Tibial nerve (tissue), 4 donors: ENCODE measurements around the gene PCDHGB4. TPM values are rescaled to one million over a fixed set of nuclear protein-coding genes. Genes with fewer than 3 reads are reported as not detected.

Source experiments
- DNase-seq, 2 donors: peaks; one replicate each; pipeline ENCODE4 v3.0.0-alpha.2; 2019; ENCODE audit warnings: low spot score in 2 of 2
- H3K27ac ChIP-seq, 4 donors: fragments of 200-600 bp; sonication (generic) in 3 of 4; one replicate each; pipeline ENCODE4 v1.5.1; 2017 to 2019; ENCODE audit warnings: mild to moderate bottlenecking in 1 of 4
- H3K27me3 ChIP-seq, 2 donors: fragments of 200-600 bp; sonication (generic) in 1 of 2; one replicate each; pipeline versions ENCODE4 v1.5.1 to v1.6.0; 2017 to 2019
- H3K36me3 ChIP-seq, 3 donors: fragments of 200-600 bp; sonication (generic); one replicate each; pipeline ENCODE4 v1.5.1; 2018 to 2019
- H3K4me1 ChIP-seq, 4 donors: fragments of 200-600 bp; sonication (generic) in 3 of 4; one replicate each; pipeline ENCODE4 v1.5.1; 2017 to 2019
- H3K4me3 ChIP-seq, 4 donors: fragments of 200-600 bp; sonication (generic) in 3 of 4; one replicate each; pipeline ENCODE4 v1.5.1; 2017 to 2019; ENCODE audit warnings: mild to moderate bottlenecking in 1 of 4, moderate library complexity in 1 of 4
- H3K9me3 ChIP-seq, 4 donors: fragments of 200-600 bp; sonication (generic) in 3 of 4; one replicate each; pipeline ENCODE4 v1.5.1; 2017 to 2019
- EP300 ChIP-seq, 2 donors: sonication (generic); formaldehyde crosslinking; IDR thresholded peaks; one replicate each; pipeline ENCODE4 v1.6.1; 2017; ENCODE audit warnings: antibody characterized with exemption in 2 of 2, mild to moderate bottlenecking in 1 of 2
- POLR2A ChIP-seq, 2 donors: fragments of 450-650 bp; IDR thresholded peaks; one replicate each; pipeline ENCODE4 v1.6.1; 2017; ENCODE audit warnings: antibody characterized with exemption in 2 of 2, mild to moderate bottlenecking in 2 of 2, moderate library complexity in 2 of 2
- WGBS, 2 donors: methylation state at CpG; one replicate each; pipeline ENCODE4 v1.1.5; 2018; 5-methylcytosine and 5-hydroxymethylcytosine counted together
- total RNA-seq, 4 donors: library from RNA; depleted of rRNA; stranded (reverse); fragments of >200 nt; gene quantifications; one replicate each; pipeline ENCODE4 v1.1.0, GENCODE V29; 2016
- TF ChIP-seq, protein P1 (sequence below), 5 experiments: fragments of 200-600 bp in 3 of 5; fragments of 450-650 bp in 2 of 5; sonication (generic) in 3 of 5; IDR thresholded peaks; one replicate each; pipeline ENCODE4 v1.5.1; 2016 to 2019; ENCODE audit warnings: antibody characterized with exemption in 5 of 5, mild to moderate bottlenecking in 3 of 5, moderate library complexity in 2 of 5

PCDHGB4 gene
- total RNA-seq, 4 donors from 2014 or later = 9.3 to 12.3 (median 11.1) TPM

DNA sequence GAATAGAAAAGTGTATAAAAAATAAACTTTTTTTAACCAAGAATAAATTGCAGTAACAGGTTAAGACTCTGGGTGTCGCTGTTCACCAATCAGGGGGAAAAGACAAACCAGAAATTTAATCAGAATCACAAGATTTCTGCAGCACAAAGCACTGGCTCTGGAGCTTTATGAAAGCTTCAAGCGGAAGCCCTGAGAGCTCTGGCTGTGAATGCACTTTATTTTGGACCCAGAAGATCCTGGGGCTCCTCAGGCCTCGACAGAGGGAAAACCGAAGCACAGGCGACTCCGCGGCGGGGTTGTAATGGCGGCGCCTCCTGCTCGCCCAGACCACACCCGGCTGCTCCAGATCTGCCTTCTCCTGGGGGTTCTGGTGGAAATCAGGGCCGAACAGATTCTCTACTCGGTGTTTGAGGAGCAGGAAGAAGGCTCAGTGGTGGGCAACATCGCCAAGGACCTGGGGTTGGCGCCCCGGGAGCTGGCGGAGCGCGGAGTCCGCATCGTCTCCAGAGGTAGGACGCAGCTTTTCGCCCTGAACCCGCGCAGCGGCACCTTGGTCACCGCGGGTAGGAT is 32.5 kb upstream of the PCDHGB4 start, which contains the start of gene PCDHGA4:
Gene PCDHGA4, plus strand, starts transcription at position 122 of the 570 bp plus-strand sequence. Its CDS starts 87 bp downstream, at position 209.
- TF ChIP-seq, protein P1, sequence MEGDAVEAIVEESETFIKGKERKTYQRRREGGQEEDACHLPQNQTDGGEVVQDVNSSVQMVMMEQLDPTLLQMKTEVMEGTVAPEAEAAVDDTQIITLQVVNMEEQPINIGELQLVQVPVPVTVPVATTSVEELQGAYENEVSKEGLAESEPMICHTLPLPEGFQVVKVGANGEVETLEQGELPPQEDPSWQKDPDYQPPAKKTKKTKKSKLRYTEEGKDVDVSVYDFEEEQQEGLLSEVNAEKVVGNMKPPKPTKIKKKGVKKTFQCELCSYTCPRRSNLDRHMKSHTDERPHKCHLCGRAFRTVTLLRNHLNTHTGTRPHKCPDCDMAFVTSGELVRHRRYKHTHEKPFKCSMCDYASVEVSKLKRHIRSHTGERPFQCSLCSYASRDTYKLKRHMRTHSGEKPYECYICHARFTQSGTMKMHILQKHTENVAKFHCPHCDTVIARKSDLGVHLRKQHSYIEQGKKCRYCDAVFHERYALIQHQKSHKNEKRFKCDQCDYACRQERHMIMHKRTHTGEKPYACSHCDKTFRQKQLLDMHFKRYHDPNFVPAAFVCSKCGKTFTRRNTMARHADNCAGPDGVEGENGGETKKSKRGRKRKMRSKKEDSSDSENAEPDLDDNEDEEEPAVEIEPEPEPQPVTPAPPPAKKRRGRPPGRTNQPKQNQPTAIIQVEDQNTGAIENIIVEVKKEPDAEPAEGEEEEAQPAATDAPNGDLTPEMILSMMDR (IDR thresholded peaks at IDR 0.05) = peak in 4 of 5 experiments; percentile 13 to 27 (median 18)
- TF ChIP-seq EP300 (IDR thresholded peaks at IDR 0.05) (no peak), POLR2A (IDR thresholded peaks at IDR 0.05) (no peak)
- H3K27me3 ChIP-seq = no peaks in the 10 kb centered on the region
- H3K4me3 ChIP-seq = peak within 1 kb of the TSS in 2 of 4 donors; percentile 9 to 43
- WGBS, 2 donors = 15 to 24% methylated on average over 29 of the region's 29 CpGs
- H3K36me3 ChIP-seq = peaks cover 0 to 40% (median 0%) of the 10 kb centered on the region in 3 donors
- H3K9me3 ChIP-seq = peaks cover 0 to 99% (median 42%) of the 10 kb centered on the region in 4 donors
- no peak within 1 kb of the TSS for H3K27ac ChIP-seq
- no peak for DNase-seq
- H3K4me1 ChIP-seq = no peaks in the 10 kb centered on the region

DNA sequence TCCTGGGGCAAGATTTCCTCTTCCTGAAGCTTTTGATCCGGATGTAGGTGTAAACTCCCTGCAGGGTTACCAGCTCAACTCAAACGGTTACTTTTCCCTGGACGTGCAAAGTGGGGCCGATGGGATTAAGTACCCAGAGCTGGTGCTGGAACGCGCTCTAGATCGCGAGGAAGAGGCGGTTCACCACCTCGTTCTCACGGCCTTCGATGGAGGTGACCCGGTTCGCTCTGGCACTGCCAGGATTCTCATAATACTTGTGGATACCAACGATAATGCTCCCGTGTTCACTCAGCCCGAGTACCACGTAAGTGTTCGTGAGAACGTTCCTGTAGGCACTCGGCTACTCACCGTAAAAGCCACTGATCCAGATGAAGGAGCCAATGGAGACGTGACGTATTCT is 31.9 kb upstream of the PCDHGB4 start:
- Histone ChIP-seq H3K4me3 (no peak overlapping the region), H3K27me3 (no peaks in the 10 kb centered on the region), H3K27ac (no peak overlapping the region), H3K4me1 (no peaks in the 10 kb centered on the region), H3K36me3 (peaks cover 0 to 37% (median 0%) of the 10 kb centered on the region in 3 donors), H3K9me3 (peaks cover 0 to 99% (median 44%) of the 10 kb centered on the region in 4 donors)
- TF ChIP-seq POLR2A (IDR thresholded peaks at IDR 0.05) (no peak), EP300 (IDR thresholded peaks at IDR 0.05) (no peak)
- TF ChIP-seq, protein P1 (IDR thresholded peaks at IDR 0.05) = no peak
- 59% methylated on average over 24 of the region's 24 CpGs for whole genome bisulfite sequencing, 2 donors
- DNase-seq = no peak

DNA sequence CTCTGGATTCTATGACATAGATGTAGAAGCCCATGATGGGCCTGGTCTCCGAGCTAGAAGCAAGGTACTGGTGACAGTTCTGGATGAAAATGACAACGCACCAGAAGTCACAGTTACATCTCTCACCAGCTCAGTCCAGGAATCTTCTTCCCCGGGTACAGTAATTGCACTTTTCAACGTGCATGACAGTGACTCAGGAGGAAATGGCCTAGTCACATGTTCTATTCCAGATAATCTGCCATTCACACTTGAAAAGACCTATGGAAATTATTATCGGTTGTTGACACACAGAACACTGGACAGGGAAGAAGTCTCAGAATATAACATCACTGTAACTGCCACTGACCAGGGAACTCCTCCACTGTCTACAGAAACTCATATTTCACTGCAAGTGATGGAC is 31.4 kb upstream of the PCDHGB4 start:
- no peak for DNase-seq
- Histone ChIP-seq H3K27me3 (no peaks in the 10 kb centered on the region), H3K27ac (no peak overlapping the region), H3K36me3 (peaks cover 0 to 38% (median 0%) of the 10 kb centered on the region in 3 donors), H3K4me3 (no peak overlapping the region), H3K4me1 (no peaks in the 10 kb centered on the region), H3K9me3 (peaks cover 0 to 99% (median 46%) of the 10 kb centered on the region in 4 donors)
- TF ChIP-seq POLR2A (IDR thresholded peaks at IDR 0.05) = no peak
- TF ChIP-seq, protein P1 (IDR thresholded peaks at IDR 0.05) = no peak
- no peak for TF ChIP-seq EP300 (IDR thresholded peaks at IDR 0.05)
- WGBS, 2 donors = 74 to 75% methylated on average over 5 of the region's 5 CpGs

DNA sequence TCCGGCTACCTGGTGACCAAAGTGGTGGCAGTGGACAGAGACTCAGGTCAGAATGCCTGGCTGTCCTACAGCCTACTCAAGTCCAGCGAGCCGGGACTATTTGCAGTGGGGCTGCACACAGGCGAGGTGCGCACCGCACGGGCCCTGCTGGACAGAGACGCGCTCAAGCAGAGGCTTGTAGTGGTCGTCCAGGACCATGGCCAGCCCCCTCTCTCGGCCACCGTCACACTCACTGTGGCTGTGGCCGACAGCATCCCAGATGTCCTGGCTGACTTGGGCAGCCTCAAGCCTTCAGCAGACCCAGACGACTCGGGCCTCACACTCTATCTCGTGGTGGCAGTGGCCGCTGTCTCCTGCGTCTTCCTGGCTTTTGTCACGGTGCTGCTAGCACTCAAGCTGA is 30.5 kb upstream of the PCDHGB4 start:
- no peaks in the 10 kb centered on the region for H3K4me1 ChIP-seq
- no peaks in the 10 kb centered on the region for H3K27me3 ChIP-seq
- WGBS, 2 donors = 52 to 53% methylated on average over 16 of the region's 19 CpGs
- peaks cover 0 to 99% (median 47%) of the 10 kb centered on the region in 4 donors for H3K9me3 ChIP-seq
- H3K4me3 ChIP-seq = no peak overlapping the region
- DNase-seq = no peak
- H3K36me3 ChIP-seq = peaks cover 0 to 44% (median 0%) of the 10 kb centered on the region in 3 donors
- TF ChIP-seq, protein P1 (IDR thresholded peaks at IDR 0.05) = no peak
- TF ChIP-seq POLR2A (IDR thresholded peaks at IDR 0.05) (no peak), EP300 (IDR thresholded peaks at IDR 0.05) (no peak)
- H3K27ac ChIP-seq = no peak overlapping the region

DNA sequence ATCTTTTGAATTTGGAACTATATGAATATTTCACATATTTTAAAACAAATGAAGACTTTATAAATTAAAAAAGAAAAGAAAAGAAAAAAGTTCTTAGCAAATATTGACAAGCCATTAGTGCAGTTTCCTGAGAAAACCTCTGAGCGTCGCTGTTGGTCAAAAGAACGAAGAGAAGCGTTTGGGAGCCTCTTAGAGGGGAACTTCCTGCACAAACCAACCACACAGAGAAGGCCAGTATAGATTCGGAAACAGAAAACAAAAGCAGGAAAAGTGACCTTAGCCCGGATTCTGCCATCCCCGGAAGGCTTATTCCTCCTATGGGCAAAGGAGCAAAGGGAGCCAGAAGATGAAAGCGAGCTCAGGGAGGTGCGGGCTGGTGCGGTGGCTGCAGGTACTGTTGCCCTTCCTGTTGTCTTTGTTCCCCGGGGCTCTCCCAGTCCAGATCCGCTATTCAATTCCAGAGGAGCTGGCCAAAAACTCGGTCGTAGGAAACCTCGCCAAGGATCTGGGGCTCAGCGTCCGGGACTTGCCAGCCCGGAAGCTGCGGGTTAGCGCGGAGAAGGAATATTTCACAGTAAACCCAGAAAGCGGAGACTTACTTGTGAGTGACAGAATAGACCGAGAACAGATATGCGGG is 27.6 kb upstream of the PCDHGB4 start, which contains the start of gene PCDHGB2:
Gene PCDHGB2, plus strand, starts transcription at position 205 of the 637 bp plus-strand sequence. Its CDS starts 142 bp downstream, at position 347.
- TF ChIP-seq EP300 (IDR thresholded peaks at IDR 0.05) (no peak), POLR2A (IDR thresholded peaks at IDR 0.05) (no peak)
- TF ChIP-seq, protein P1 (IDR thresholded peaks at IDR 0.05) = no peak
- Histone ChIP-seq H3K4me3 (peak within 1 kb of the TSS in 2 of 4 donors; percentile 26 to 33), H3K4me1 (no peaks in the 10 kb centered on the region), H3K36me3 (peaks cover 0 to 45% (median 0%) of the 10 kb centered on the region in 3 donors), H3K27ac (peak within 1 kb of the TSS in 1 of 4 donors; percentile 11), H3K9me3 (peaks cover 0 to 99% (median 52%) of the 10 kb centered on the region in 4 donors), H3K27me3 (no peaks in the 10 kb centered on the region)
- 15 to 23% methylated on average over 24 of the region's 24 CpGs for WGBS, 2 donors
- no peak for DNase-seq
